Fibroblast of lung (primary cell): ENCODE data around the gene MBD5.

Source experiments
- CTCF ChIP-seq, 2 donors: IDR thresholded peaks in 1 of 2; conservative IDR thresholded peaks in 1 of 2; 1 replicate in 1 of 2; 2 replicates in 1 of 2; pipeline ENCODE4 v1.5.1; 2011 to 2012; ENCODE audit warnings: low read length in 2 of 2, control low read depth in 1 of 2, inconsistent platforms in 1 of 2, low read depth in 1 of 2, mild to moderate bottlenecking in 1 of 2
- EZH2 ChIP-seq: IDR thresholded peaks from 2 replicates; pipeline ENCODE4 v1.5.1; 2012; ENCODE audit warnings: low read length, control low read depth, mild to moderate bottlenecking; ENCODE audit errors: missing control alignments

DNA sequence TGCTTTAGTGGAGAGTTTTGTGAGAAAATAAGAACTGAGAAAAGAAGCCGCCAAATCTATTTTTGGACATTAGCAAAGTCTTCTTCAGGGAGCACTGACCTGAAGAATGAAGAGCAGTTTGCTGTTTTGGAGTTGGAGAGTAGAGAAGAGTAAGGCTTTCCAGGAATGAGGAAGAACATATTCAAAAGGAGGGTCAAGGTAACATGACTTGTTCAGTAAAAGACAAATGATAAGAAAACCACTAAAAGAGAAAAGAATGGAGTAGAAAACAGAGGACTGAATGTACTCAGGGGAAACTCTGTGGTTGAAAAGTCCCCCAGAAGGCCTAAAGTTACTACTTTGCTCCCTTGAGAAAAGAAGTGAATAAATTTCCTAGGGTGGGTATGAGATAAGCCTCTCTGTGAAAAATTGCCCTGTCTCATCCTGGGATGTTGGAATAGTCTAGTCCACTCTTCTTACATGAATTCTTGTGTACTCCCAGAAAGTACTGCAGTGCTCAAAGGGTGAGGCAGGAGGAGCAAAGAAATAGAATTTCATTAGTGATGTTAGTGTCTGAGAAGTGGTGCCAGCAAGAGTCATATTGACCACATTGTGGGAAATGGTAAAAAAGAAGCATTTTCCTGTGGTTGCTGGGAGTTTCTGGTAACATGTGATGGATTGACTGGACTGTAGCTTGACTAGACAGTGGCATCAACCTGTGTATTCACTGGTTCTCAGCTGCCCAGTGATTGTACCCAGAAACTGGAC is 27.8 kb downstream of the MBD5 start:
- TF ChIP-seq CTCF (conservative IDR thresholded peaks at IDR 0.05 in 1 of 2, IDR thresholded peaks at IDR 0.05 in 1 of 2; ENCODE audit: low read depth in 1 of 2, low read length in 2 of 2) (no peak), EZH2 (no peak)
